Fibroblast of lung (primary cell): ENCODE measurements around the gene KCNH4. TPM values are rescaled to one million over a fixed set of nuclear protein-coding genes. Genes with fewer than 3 reads are reported as not detected.
A peak's percentile ranks its signal among the peaks of the same experiment; 100 is the strongest.

Experiments used
- DNase-seq, 2 donors: peaks; one replicate each; pipeline versions ENCODE4 v3.0.0 to v3.0.0-alpha.2; 2010; ENCODE audit warnings: low read depth in 2 of 2
- H2AFZ ChIP-seq: 2 replicates; pipeline ENCODE4 v1.5.1; 2012; ENCODE audit warnings: low read length, control low read depth, inconsistent platforms
- H3K27ac ChIP-seq: 2 replicates; pipeline ENCODE4 v1.5.1; 2011; ENCODE audit warnings: low read length, control low read depth; ENCODE audit not compliant: insufficient read depth
- H3K27me3 ChIP-seq: 2 replicates; pipeline ENCODE4 v1.5.1; 2011; ENCODE audit warnings: mild to moderate bottlenecking, low read length; ENCODE audit not compliant: control insufficient read depth, insufficient read depth
- H3K36me3 ChIP-seq: 2 replicates; pipeline ENCODE4 v1.5.1; 2011; ENCODE audit warnings: low read length; ENCODE audit not compliant: control insufficient read depth, insufficient read depth
- H3K4me1 ChIP-seq: 2 replicates; pipeline ENCODE4 v1.5.1; 2011; ENCODE audit warnings: low read length; ENCODE audit not compliant: control insufficient read depth, insufficient read depth; ENCODE audit errors: extremely low read depth
- H3K4me2 ChIP-seq: 2 replicates; pipeline ENCODE4 v1.5.1; 2011; ENCODE audit warnings: low read length, control low read depth; ENCODE audit not compliant: insufficient read depth; ENCODE audit errors: extremely low read depth
- H3K4me3 ChIP-seq, 4 experiments: fragments of 200-600 bp in 1 of 4; sonication (generic) in 1 of 4; replicated peaks in 1 of 4; 2 replicates each; pipeline ENCODE4 v1.5.1; 2011 to 2016; ENCODE audit warnings: low read length in 4 of 4, low read depth in 3 of 4, mild to moderate bottlenecking in 3 of 4, control low read depth in 2 of 4, inconsistent platforms in 1 of 4, mixed read lengths in 1 of 4; ENCODE audit not compliant: insufficient read depth in 1 of 4; ENCODE audit errors: control extremely low read depth in 1 of 4
- H3K79me2 ChIP-seq: 2 replicates; pipeline ENCODE4 v1.5.1; 2012; ENCODE audit warnings: mild to moderate bottlenecking, low read length, inconsistent platforms; ENCODE audit not compliant: control insufficient read depth, insufficient read depth
- H3K9ac ChIP-seq: 2 replicates; pipeline ENCODE4 v1.5.1; 2011; ENCODE audit warnings: mild to moderate bottlenecking, low read length, control low read depth; ENCODE audit not compliant: insufficient read depth
- H3K9me3 ChIP-seq: 2 replicates; pipeline ENCODE4 v1.5.1; 2012; ENCODE audit warnings: low read depth, low read length; ENCODE audit not compliant: control insufficient read depth, insufficient read depth
- H4K20me1 ChIP-seq: 2 replicates; pipeline ENCODE4 v1.5.1; 2011; ENCODE audit warnings: low read length; ENCODE audit not compliant: control insufficient read depth, insufficient read depth; ENCODE audit errors: extremely low read depth
- CTCF ChIP-seq, 2 donors: IDR thresholded peaks in 1 of 2; conservative IDR thresholded peaks in 1 of 2; 1 replicate in 1 of 2; 2 replicates in 1 of 2; pipeline ENCODE4 v1.5.1; 2011 to 2012; ENCODE audit warnings: low read length in 2 of 2, control low read depth in 1 of 2, inconsistent platforms in 1 of 2, low read depth in 1 of 2, mild to moderate bottlenecking in 1 of 2
- EZH2 ChIP-seq: IDR thresholded peaks from 2 replicates; pipeline ENCODE4 v1.5.1; 2012; ENCODE audit warnings: low read length, control low read depth, mild to moderate bottlenecking; ENCODE audit errors: missing control alignments
- polyA plus RNA-seq, 2 donors: library from polyadenylated mRNA; depleted of rRNA in 1 of 2; stranded (reverse) in 1 of 2; unstranded in 1 of 2; fragments of >200 nt; gene quantifications; 2 replicates each; pipeline ENCODE4 v1.2.1, GENCODE V29; 2011 to 2012; ENCODE audit warnings: missing spikeins in 1 of 2
- total RNA-seq: library from RNA; depleted of rRNA; stranded (reverse); fragments of >200 nt; gene quantifications from 2 replicates; pipeline ENCODE4 v1.2.1, GENCODE V29; 2014

KCNH4 gene
- total and polyA plus RNA-seq, 2 donors (not counting 1 experiment from before 2014, with no cell fraction given), result 0.03 TPM; not detected in 1

GRCh38 chr17:42203354-42203753 lies 22.4 kb upstream of the KCNH4 start:
- Histone ChIP-seq H2AFZ (no peak overlapping the region), H3K79me2 (no peaks in the 10 kb centered on the region), H3K4me1 (no peaks in the 10 kb centered on the region), H3K27ac (no peak overlapping the region), H3K4me3 (no peak overlapping the region), H3K36me3 (peaks cover 2% of the 10 kb centered on the region), H3K9ac (no peak overlapping the region), H3K4me2 (no peak overlapping the region), H3K9me3 (no peaks in the 10 kb centered on the region), H4K20me1 (no peaks in the 10 kb centered on the region), H3K27me3 (no peaks in the 10 kb centered on the region)
- no peak for DNase-seq
- TF ChIP-seq EZH2, result no peak
- no peak for TF ChIP-seq CTCF (conservative IDR thresholded peaks at IDR 0.05 in 1 of 2, IDR thresholded peaks at IDR 0.05 in 1 of 2; ENCODE audit: low read depth in 1 of 2, low read length in 2 of 2)

- Histone ChIP-seq H3K36me3 (peaks cover 2% of the 10 kb centered on the region), H3K27me3 (no peaks in the 10 kb centered on the region)
These were observed 21.8 kb upstream of the KCNH4 start for GRCh38 chr17:42202696-42203095.

GRCh38 chr17:42202159-42202558 lies 21.2 kb upstream of the KCNH4 start:
- Histone ChIP-seq H3K27ac (no peak overlapping the region), H4K20me1 (no peaks in the 10 kb centered on the region), H3K9me3 (no peaks in the 10 kb centered on the region), H3K27me3 (no peaks in the 10 kb centered on the region), H3K4me2 (no peak overlapping the region), H3K79me2 (no peaks in the 10 kb centered on the region), H3K36me3 (no peaks in the 10 kb centered on the region), H2AFZ (no peak overlapping the region), H3K9ac (no peak overlapping the region), H3K4me3 (no peak overlapping the region), H3K4me1 (no peaks in the 10 kb centered on the region)
- TF ChIP-seq EZH2 (no peak), CTCF (conservative IDR thresholded peaks at IDR 0.05 in 1 of 2, IDR thresholded peaks at IDR 0.05 in 1 of 2; ENCODE audit: low read depth in 1 of 2, low read length in 2 of 2) (no peak)
- DNase-seq, result no peak

More at GRCh38 chr17:42202696-42203095, 21.8 kb upstream of the KCNH4 start:
- DNase-seq, result peak in 1 of 2 donors; percentile 10
- no peaks in the 10 kb centered on the region for H4K20me1 ChIP-seq
- H3K4me3 ChIP-seq, result no peak overlapping the region
- H3K4me1 ChIP-seq, result no peaks in the 10 kb centered on the region
- H3K9me3 ChIP-seq, result no peaks in the 10 kb centered on the region
- H2AFZ ChIP-seq, result no peak overlapping the region
- no peaks in the 10 kb centered on the region for H3K79me2 ChIP-seq
- H3K9ac ChIP-seq, result no peak overlapping the region
- no peak for TF ChIP-seq EZH2
- TF ChIP-seq CTCF (conservative IDR thresholded peaks at IDR 0.05 in 1 of 2, IDR thresholded peaks at IDR 0.05 in 1 of 2; ENCODE audit: low read depth in 1 of 2, low read length in 2 of 2), result no peak
- no peak overlapping the region for H3K27ac ChIP-seq
- H3K4me2 ChIP-seq, result no peak overlapping the region
